Measurements from ENCODE around the gene ANKRD44.

Gene ANKRD44

DNA sequence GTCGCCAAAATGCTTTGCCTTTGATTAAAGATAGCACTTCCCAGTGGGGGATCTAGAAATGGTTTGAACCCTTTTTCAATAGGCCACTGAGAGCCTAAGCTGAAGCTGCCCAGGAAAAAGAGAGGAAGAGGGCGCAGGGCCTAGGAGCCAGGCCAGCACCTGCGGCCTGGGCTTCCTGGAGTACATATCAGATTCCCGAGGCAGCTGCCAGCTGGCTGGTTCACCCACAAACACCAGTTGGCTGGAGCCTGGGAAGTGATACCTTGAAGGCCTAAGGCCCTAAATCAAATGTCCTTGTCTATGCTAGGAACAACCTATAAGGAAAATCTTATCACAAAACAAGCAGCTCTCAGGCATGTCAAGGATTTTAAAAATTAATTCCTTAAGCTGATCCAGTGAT is 37.1 kb downstream of the ANKRD44 start:
- Histone ChIP-seq H3K36me3 (ENCODE audit: control insufficient read depth, insufficient read depth, low read length) (no peaks in the 10 kb centered on the region), H3K27ac (ENCODE audit: low read depth, low read length) (no peak overlapping the region), H3K4me1 (ENCODE audit: control insufficient read depth, insufficient read depth, low read length) (no peaks in the 10 kb centered on the region), H3K27me3 (ENCODE audit: control insufficient read depth, insufficient read depth, low read length) (no peaks in the 10 kb centered on the region), H3K9ac (ENCODE audit: low read length) (no peak overlapping the region), H3K9me3 (ENCODE audit: control insufficient read depth, insufficient read depth, low read depth, low read length) (no peaks in the 10 kb centered on the region), H3K4me3 (ENCODE audit: low read depth, low read length) (no peak overlapping the region)

DNA sequence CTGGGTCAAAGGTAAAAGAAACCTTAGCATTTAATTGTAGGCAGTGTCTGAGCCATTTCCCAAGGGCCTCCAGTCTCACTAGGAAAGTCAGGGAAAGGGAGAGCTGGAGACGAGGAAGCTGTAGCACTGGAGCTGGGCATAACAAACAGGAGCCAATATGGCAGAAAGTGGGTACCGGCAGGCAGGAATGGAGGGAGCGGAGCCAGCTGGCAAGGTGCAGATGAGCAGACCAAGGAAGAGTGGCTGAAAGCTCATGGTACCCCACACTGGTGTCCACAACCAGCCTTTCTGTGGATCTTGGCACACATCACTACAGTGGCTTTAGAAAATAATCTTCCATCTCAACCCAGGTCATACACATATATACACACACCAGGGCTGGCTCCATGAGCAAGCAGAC is 40.0 kb downstream of the ANKRD44 start:
- Histone ChIP-seq H3K9me3 (ENCODE audit: control insufficient read depth, insufficient read depth, low read depth, low read length) (no peaks in the 10 kb centered on the region), H3K4me1 (ENCODE audit: control insufficient read depth, insufficient read depth, low read length) (no peaks in the 10 kb centered on the region), H3K27ac (ENCODE audit: low read depth, low read length) (no peak overlapping the region), H3K9ac (ENCODE audit: low read length) (no peak overlapping the region), H3K27me3 (ENCODE audit: control insufficient read depth, insufficient read depth, low read length) (no peaks in the 10 kb centered on the region), H3K36me3 (ENCODE audit: control insufficient read depth, insufficient read depth, low read length) (no peaks in the 10 kb centered on the region), H3K4me3 (ENCODE audit: low read depth, low read length) (no peak overlapping the region)

DNA sequence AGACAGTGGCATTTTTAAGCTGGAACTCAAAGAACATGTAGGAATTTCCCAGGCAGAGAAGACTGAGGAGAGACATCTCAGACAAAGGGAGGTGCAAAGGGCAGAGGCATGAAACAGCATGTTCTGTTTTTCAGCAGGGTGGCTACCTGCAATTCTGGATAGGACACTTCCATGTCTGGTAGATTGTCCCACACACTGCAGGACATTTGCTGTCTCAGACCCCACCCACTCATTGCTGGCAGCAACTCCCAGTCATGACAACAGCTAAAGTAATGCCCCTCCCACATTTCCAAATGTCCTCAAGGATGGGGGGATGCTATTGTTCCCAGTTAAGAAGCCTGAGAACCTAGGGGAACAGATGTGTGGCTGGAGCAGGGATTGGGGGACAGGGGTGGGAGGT is 40.8 kb downstream of the ANKRD44 start:
- no peak overlapping the region for H3K27ac ChIP-seq (ENCODE audit: low read depth, low read length)
- no peaks in the 10 kb centered on the region for H3K4me1 ChIP-seq (ENCODE audit: control insufficient read depth, insufficient read depth, low read length)
- no peaks in the 10 kb centered on the region for H3K27me3 ChIP-seq (ENCODE audit: control insufficient read depth, insufficient read depth, low read length)
- no peak overlapping the region for H3K9ac ChIP-seq (ENCODE audit: low read length)
- no peaks in the 10 kb centered on the region for H3K36me3 ChIP-seq (ENCODE audit: control insufficient read depth, insufficient read depth, low read length)
- H3K4me3 ChIP-seq (ENCODE audit: low read depth, low read length), result no peak overlapping the region
- H3K9me3 ChIP-seq (ENCODE audit: control insufficient read depth, insufficient read depth, low read depth, low read length), result no peaks in the 10 kb centered on the region

DNA sequence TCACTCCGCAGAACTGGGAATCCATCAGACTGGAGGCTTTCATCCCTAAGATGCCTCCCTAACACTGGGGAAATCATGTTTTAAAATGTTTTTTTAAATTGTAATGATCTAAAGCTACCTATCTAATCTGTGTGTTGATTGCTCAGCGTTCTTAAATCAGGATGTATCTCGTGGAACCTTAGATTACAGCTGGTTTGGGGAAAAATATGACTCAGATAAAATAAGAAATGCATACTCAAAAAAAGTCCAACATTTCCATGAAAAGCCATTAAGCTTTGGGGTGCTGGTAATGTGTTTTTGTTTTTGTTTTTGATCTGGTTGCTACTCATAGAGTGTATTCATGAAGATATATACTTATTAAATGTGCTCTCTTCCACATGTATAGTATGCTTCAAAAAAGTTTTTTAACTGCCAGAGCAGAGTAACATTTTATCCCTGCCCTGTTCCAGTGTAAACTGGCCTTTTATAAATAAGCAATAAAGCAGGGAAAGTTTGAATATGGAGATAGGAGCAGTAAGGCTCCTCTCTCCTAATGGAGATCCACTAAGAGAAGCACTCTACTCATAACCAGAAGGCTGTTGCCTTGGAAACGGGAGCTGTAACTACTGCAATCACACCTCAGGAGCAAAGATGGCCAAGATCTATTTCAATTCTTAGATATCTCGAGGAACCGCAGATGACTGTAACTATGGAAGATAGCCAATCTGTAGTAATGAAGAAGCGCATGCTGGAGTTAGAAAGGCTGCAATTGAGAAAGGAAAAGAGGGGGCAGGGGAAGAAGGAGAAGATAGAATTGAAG is 41.6 kb downstream of the ANKRD44 start:
- Histone ChIP-seq H3K9ac (ENCODE audit: low read length) (no peak overlapping the region), H3K4me3 (ENCODE audit: low read depth, low read length) (no peak overlapping the region), H3K27ac (ENCODE audit: low read depth, low read length) (no peak overlapping the region), H3K9me3 (ENCODE audit: control insufficient read depth, insufficient read depth, low read depth, low read length) (no peaks in the 10 kb centered on the region), H3K36me3 (ENCODE audit: control insufficient read depth, insufficient read depth, low read length) (no peaks in the 10 kb centered on the region), H3K4me1 (ENCODE audit: control insufficient read depth, insufficient read depth, low read length) (no peaks in the 10 kb centered on the region), H3K27me3 (ENCODE audit: control insufficient read depth, insufficient read depth, low read length) (no peaks in the 10 kb centered on the region)

DNA sequence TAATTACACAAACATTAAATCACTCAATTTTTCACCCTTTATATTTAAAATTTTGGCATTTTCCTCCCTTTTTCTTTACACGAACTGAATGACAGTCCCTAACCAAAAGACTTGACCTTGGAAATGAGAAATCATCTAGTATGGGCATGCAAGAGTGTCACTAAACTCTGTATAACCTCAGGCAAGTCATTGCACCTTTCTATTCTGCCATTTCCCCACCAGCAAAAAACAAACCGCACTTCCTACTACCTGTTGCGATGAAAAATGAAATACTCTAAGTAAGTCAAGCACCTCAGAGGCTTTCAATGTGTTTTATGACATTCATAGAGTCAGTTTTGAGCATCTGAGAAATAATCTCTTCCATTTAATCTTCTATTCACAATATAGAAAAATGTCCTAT is 44.1 kb downstream of the ANKRD44 start:
- no peaks in the 10 kb centered on the region for H3K27me3 ChIP-seq (ENCODE audit: control insufficient read depth, insufficient read depth, low read length)
- no peak overlapping the region for H3K4me3 ChIP-seq (ENCODE audit: low read depth, low read length)
- H3K4me1 ChIP-seq (ENCODE audit: control insufficient read depth, insufficient read depth, low read length), result no peaks in the 10 kb centered on the region
- H3K27ac ChIP-seq (ENCODE audit: low read depth, low read length), result no peak overlapping the region
- no peaks in the 10 kb centered on the region for H3K36me3 ChIP-seq (ENCODE audit: control insufficient read depth, insufficient read depth, low read length)
- no peak overlapping the region for H3K9ac ChIP-seq (ENCODE audit: low read length)
- no peaks in the 10 kb centered on the region for H3K9me3 ChIP-seq (ENCODE audit: control insufficient read depth, insufficient read depth, low read depth, low read length)

DNA sequence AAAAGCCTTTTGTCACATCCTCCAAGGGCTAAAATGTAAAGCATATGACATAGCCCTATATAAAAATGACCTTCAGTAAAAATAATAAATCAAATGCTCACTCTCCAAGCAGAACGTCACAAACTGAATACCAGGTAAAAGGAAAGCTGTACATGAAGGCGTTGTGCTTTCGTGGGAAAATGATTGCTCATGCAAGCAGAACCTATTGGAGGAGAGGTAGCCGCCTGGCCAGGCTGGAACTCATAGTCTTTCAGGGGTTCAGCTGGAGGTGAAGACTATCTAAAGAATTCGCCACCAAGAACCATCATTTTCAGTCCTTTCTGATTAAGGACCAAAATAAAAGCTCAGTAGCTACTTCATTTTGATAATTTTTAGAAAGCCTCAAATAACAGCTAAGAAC is 44.7 kb downstream of the ANKRD44 start:
- no peaks in the 10 kb centered on the region for H3K4me1 ChIP-seq (ENCODE audit: control insufficient read depth, insufficient read depth, low read length)
- H3K9me3 ChIP-seq (ENCODE audit: control insufficient read depth, insufficient read depth, low read depth, low read length), result no peaks in the 10 kb centered on the region
- H3K27ac ChIP-seq (ENCODE audit: low read depth, low read length), result no peak overlapping the region
- no peak overlapping the region for H3K9ac ChIP-seq (ENCODE audit: low read length)
- no peak overlapping the region for H3K4me3 ChIP-seq (ENCODE audit: low read depth, low read length)
- H3K27me3 ChIP-seq (ENCODE audit: control insufficient read depth, insufficient read depth, low read length), result no peaks in the 10 kb centered on the region
- H3K36me3 ChIP-seq (ENCODE audit: control insufficient read depth, insufficient read depth, low read length), result no peaks in the 10 kb centered on the region

DNA sequence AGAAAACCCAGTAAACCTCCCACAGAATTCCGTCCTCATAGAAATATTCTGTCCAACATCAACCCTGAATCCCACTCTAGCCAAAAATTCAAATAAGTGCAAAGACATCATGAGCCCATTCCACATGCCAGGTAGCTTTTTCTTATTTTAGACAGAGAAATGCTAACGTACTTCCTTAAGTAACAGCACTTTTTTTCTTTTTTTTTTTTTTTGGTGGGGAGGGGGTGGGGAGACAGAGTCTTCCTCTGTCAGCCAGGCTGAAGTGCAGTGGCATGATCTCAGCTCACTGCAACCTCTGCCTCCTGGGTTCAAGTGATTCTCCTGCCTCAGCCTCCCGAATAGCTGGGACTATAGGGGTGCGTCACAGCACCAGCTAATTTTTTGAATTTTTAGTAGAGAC is 45.5 kb downstream of the ANKRD44 start:
- no peaks in the 10 kb centered on the region for H3K4me1 ChIP-seq (ENCODE audit: control insufficient read depth, insufficient read depth, low read length)
- H3K9me3 ChIP-seq (ENCODE audit: control insufficient read depth, insufficient read depth, low read depth, low read length), result no peaks in the 10 kb centered on the region
- no peak overlapping the region for H3K4me3 ChIP-seq (ENCODE audit: low read depth, low read length)
- H3K27ac ChIP-seq (ENCODE audit: low read depth, low read length), result no peak overlapping the region
- H3K27me3 ChIP-seq (ENCODE audit: control insufficient read depth, insufficient read depth, low read length), result no peaks in the 10 kb centered on the region
- no peak overlapping the region for H3K9ac ChIP-seq (ENCODE audit: low read length)
- no peaks in the 10 kb centered on the region for H3K36me3 ChIP-seq (ENCODE audit: control insufficient read depth, insufficient read depth, low read length)

DNA sequence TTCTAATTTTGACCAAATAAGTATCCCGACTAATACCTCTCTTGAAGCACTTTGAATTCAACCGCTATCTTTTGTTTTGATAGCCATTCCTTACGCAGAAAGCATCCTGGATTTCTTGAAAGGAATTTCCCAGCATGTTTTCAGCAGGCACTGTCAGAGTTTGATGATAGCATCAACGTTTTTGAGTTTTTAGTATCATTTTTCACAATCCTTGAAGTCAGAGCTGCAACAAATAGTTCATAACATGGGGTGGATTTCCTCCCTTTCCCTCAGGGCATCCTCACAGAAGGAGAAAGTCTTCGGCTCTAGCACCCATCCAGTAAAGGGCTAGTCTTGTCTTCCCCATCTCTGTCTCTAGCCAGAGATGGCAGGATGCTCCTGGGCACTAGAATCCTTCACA is 46.2 kb downstream of the ANKRD44 start:
- Histone ChIP-seq H3K9ac (ENCODE audit: low read length) (no peak overlapping the region), H3K27ac (ENCODE audit: low read depth, low read length) (no peak overlapping the region), H3K4me3 (ENCODE audit: low read depth, low read length) (no peak overlapping the region), H3K4me1 (ENCODE audit: control insufficient read depth, insufficient read depth, low read length) (no peaks in the 10 kb centered on the region), H3K27me3 (ENCODE audit: control insufficient read depth, insufficient read depth, low read length) (no peaks in the 10 kb centered on the region), H3K36me3 (ENCODE audit: control insufficient read depth, insufficient read depth, low read length) (no peaks in the 10 kb centered on the region), H3K9me3 (ENCODE audit: control insufficient read depth, insufficient read depth, low read depth, low read length) (no peaks in the 10 kb centered on the region)

DNA sequence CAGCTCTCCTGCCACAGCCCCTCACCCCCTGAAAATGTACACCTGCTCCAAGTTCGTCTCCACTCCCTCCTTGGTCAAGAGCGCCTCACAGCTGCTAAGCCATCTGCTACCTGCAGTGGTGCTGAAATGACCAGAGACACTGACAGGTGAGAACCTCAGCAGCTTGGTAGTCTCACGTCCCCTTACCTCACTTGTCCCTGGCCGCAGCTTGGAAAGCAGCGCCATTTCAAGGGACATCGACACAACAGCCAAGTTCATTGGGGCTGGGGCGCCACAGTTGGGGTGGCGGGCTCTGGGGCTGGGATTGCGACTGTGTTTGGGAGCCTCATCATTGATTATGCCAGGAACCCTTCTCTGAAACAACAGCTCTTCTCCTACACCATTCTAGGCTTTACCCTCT is 47.5 kb downstream of the ANKRD44 start:
- H3K4me1 ChIP-seq (ENCODE audit: control insufficient read depth, insufficient read depth, low read length), result no peaks in the 10 kb centered on the region
- H3K36me3 ChIP-seq (ENCODE audit: control insufficient read depth, insufficient read depth, low read length), result no peaks in the 10 kb centered on the region

DNA sequence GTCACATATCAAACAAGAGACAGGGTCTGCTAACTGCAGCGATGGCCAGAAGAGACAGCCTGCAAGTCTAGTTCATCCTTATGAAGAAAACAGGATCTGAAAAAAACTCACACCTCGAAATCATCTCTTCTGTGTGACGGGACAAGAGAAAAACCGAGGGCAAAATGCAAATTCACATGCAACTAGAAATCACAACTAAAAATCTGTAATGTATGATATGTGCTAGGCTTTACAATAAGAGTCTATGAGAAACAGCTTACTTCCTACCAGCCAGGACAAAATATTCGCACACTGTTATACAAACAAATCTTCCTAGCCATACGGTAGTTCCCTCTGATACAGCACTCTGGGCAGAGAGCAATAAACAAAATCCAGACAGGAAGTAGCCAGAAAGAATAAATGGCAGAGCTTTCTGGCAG is 48.8 kb downstream of the ANKRD44 start:
- no peak overlapping the region for H3K4me3 ChIP-seq (ENCODE audit: low read depth, low read length)
- H3K36me3 ChIP-seq (ENCODE audit: control insufficient read depth, insufficient read depth, low read length), result no peaks in the 10 kb centered on the region
- no peaks in the 10 kb centered on the region for H3K9me3 ChIP-seq (ENCODE audit: control insufficient read depth, insufficient read depth, low read depth, low read length)
- H3K27me3 ChIP-seq (ENCODE audit: control insufficient read depth, insufficient read depth, low read length), result no peaks in the 10 kb centered on the region
- H3K9ac ChIP-seq (ENCODE audit: low read length), result no peak overlapping the region
- H3K27ac ChIP-seq (ENCODE audit: low read depth, low read length), result no peak overlapping the region
- H3K4me1 ChIP-seq (ENCODE audit: control insufficient read depth, insufficient read depth, low read length), result no peaks in the 10 kb centered on the region

More for the DNA sequence above, 47.5 kb downstream of the ANKRD44 start:
- H3K9ac ChIP-seq (ENCODE audit: low read length), result no peak overlapping the region
- H3K27ac ChIP-seq (ENCODE audit: low read depth, low read length), result no peak overlapping the region
- H3K27me3 ChIP-seq (ENCODE audit: control insufficient read depth, insufficient read depth, low read length), result no peaks in the 10 kb centered on the region
- no peaks in the 10 kb centered on the region for H3K9me3 ChIP-seq (ENCODE audit: control insufficient read depth, insufficient read depth, low read depth, low read length)
- no peak overlapping the region for H3K4me3 ChIP-seq (ENCODE audit: low read depth, low read length)

DNA sequence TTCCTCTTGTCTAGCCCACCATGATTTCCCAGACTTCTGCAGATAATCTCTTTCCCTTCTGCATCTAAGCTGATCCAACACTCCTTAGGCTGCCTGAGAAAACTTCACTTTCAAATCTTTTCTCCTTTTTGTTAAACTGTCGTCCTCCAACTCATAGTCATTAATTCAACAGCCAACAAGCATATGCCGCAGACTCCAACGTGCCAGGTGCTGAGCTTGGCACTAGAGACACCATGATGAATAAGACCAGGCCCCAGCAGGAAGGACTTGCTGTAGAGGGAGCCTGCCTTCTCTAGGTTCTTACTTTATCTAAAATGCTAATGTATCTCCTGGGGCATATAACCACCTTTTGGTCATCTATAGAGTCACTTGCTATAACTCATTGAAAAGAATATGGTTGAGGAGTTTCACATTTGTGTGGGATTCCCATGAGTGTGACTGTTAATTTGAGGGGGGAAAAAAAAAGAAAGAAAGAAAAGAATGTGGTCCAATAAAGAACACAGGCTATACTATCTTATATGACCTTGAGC is 51.0 kb downstream of the ANKRD44 start:
- H3K27me3 ChIP-seq (ENCODE audit: control insufficient read depth, insufficient read depth, low read length), result no peaks in the 10 kb centered on the region
- H3K4me3 ChIP-seq (ENCODE audit: low read depth, low read length), result no peak overlapping the region
- no peak overlapping the region for H3K9ac ChIP-seq (ENCODE audit: low read length)
- H3K4me1 ChIP-seq (ENCODE audit: control insufficient read depth, insufficient read depth, low read length), result no peaks in the 10 kb centered on the region; the same call in 1 of the 2 replicates
- H3K27ac ChIP-seq (ENCODE audit: low read depth, low read length), result no peak overlapping the region
- no peaks in the 10 kb centered on the region for H3K36me3 ChIP-seq (ENCODE audit: control insufficient read depth, insufficient read depth, low read length)
- no peaks in the 10 kb centered on the region for H3K9me3 ChIP-seq (ENCODE audit: control insufficient read depth, insufficient read depth, low read depth, low read length)

All from HUES6 (cell line).